ENCODE results near the gene ADARB1. TPM values are rescaled to one million over a fixed set of nuclear protein-coding genes. Genes with fewer than 3 reads are reported as not detected.
"Not testable (repeated sequence)": the region's sequence is repeated elsewhere in the genome, so short reads cannot be mapped to it uniquely, and the experiment has no call there.

The ADARB1 gene
- total RNA-seq = 10 to 100 TPM; 39.7 to 50.3 (median 44.5) TPM
- 30.7 TPM for total RNA-seq (2013)
- 38.5 to 107 (median 53.3) reads per million in 29 experiments for total RNA-seq

DNA sequence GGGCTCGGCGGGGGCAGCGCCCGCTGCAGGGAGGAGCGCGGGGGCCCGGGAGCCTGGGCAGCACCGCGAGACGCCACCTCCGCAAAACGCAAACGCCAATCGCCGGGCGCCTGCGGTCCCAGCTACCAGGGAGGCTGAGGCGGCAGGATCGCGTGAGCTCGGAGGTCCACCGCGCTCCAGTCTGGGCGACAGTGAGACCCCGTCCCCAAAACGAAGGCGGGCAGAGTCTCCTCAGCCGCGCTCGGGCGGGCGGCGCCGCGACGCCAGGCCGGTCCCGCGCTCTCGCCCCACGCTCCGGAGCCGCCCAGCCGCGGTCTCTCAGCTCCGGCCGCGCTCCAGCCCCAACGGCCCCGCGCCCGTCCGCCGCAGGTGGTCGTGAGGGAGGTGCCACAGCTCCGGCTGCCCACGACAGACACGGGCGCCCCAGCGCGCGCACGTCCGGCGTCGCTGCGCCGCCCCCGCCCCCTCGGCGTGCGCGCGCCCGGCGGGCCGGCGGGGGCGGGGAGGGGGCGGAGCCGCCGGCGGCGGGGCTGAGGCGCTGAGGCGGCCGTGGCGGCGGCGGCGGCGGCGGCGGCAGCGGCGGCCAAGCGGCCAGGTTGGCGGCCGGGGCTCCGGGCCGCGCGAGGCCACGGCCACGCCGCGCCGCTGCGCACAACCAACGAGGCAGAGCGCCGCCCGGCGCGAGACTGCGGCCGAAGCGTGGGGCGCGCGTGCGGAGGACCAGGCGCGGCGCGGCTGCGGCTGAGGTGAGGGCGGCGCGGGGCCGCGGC, at the start of gene ADARB1:
ADARB1 (plus strand) TSS at position 533 of the 770 bp plus-strand sequence. CDS start 97,077 bp downstream, outside the sequence.
- under 1% methylated on average over 132 of the region's 132 CpGs for WGBS (ENCODE audit: insufficient coverage)

DNA sequence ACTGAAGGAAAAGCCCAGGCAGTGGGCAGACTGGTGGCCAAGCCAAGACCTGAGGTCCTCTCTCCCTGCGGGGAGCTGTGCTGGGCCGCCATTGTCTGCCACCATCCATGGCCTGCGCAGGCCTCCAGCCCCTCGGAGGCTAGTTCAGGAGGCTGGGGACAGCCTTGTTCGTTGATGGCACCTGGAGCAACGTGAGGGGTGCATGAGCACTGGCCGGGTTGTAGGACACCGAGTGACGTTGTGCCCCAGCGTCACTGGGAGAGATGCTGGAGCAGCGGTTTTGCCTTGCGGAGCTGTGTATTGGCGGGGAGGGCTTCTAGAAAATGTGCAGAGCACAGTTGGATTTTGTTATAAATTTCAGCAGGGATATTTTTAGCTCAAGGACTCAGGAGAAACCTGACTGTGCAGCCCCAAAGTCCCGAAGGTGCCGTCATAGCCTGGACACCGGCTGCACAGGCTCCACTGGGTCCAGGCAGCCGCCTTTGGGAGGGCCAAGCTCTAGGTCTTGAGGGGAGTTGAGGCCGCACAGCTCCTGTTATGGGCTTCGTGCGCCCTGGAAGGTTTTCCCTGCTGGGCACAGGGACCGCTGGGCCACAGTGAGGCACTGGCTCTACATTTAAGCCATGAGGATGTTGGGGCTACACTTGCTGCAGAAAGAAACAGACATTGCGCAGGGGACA, 48.2 kb upstream of the ADARB1 start:
- H3K4me3 Mint-ChIP-seq = no peak overlapping the region
- H3K36me3 ChIP-seq (ENCODE audit: control insufficient read depth in 2 of 2, extremely low read depth in 1 of 2, insufficient read depth in 1 of 2, low read length in 1 of 2) = no peaks in the 10 kb centered on the region
- peaks cover 4 to 6% (median 4%) of the 10 kb centered on the region in 3 donors for H3K9me3 Mint-ChIP-seq
- no peaks in the 10 kb centered on the region for H3K36me3 Mint-ChIP-seq
- peaks cover 0 to 29% of the 10 kb centered on the region in 2 experiments for H3K27me3 ChIP-seq (replicated peaks in 1 of 2; ENCODE audit: control insufficient read depth in 2 of 2, extremely low read depth in 1 of 2, insufficient read depth in 2 of 2, low read length in 1 of 2)
- 93% methylated on average over 21 of the region's 22 CpGs for WGBS (ENCODE audit: insufficient coverage)
- CTCF ChIA-PET = no interaction called here
- H3K27me3 Mint-ChIP-seq = peaks cover 0 to 12% of the 10 kb centered on the region in 2 donors
- no peak for ATAC-seq (replicated peaks in 1 of 4)
- H3K4me1 Mint-ChIP-seq = no peaks in the 10 kb centered on the region
- H3K4me1 ChIP-seq (ENCODE audit: control insufficient read depth in 1 of 2, extremely low read depth in 1 of 2, insufficient read depth in 2 of 2, low read length in 2 of 2) = no peaks in the 10 kb centered on the region
- H3K27ac ChIP-seq (ENCODE audit: low read length) = no peak overlapping the region
- H3K9me3 ChIP-seq = no peaks in the 10 kb centered on the region
- no peak overlapping the region for H3K4me3 ChIP-seq (ENCODE audit: control insufficient read depth in 1 of 2, extremely low read depth in 1 of 2, low read length in 1 of 2)
- no peak overlapping the region for H3K27ac Mint-ChIP-seq
- POLR2A ChIA-PET = no interaction called here
- peak in 1 of 35 experiments; percentile 13 for DNase-seq

More for the DNA sequence above, at the start of gene ADARB1:
- Histone ChIP-seq H3K4me3 (ENCODE audit: control insufficient read depth in 1 of 2, extremely low read depth in 1 of 2, low read length in 1 of 2) (peak within 1 kb of the TSS; percentile 58 to 70), H3K27me3 (replicated peaks in 1 of 2; ENCODE audit: control insufficient read depth in 2 of 2, extremely low read depth in 1 of 2, insufficient read depth in 2 of 2, low read length in 1 of 2) (peaks cover 0 to under 1% of the 10 kb centered on the region in 2 experiments), H3K4me1 (ENCODE audit: control insufficient read depth in 1 of 2, extremely low read depth in 1 of 2, insufficient read depth in 2 of 2, low read length in 2 of 2) (peaks cover 30 to 39% of the 10 kb centered on the region in 2 experiments), H3K27ac (ENCODE audit: low read length) (no peak within 1 kb of the TSS), H3K36me3 (ENCODE audit: control insufficient read depth in 2 of 2, extremely low read depth in 1 of 2, insufficient read depth in 1 of 2, low read length in 1 of 2) (no peaks in the 10 kb centered on the region), H3K9me3 (no peaks in the 10 kb centered on the region)
- H3K9me3 Mint-ChIP-seq = no peaks in the 10 kb centered on the region
- peak within 1 kb of the TSS; percentile 92 to 98 for H3K27ac Mint-ChIP-seq
- peaks cover 41 to 46% (median 45%) of the 10 kb centered on the region in 3 donors for H3K4me1 Mint-ChIP-seq
- peak within 1 kb of the TSS; percentile 90 to 97 (median 94) for H3K4me3 Mint-ChIP-seq
- ChIA-PET CTCF (interaction anchor here in 1 of 2 donors (0.6 kb wide), 1 partner anchor 63 kb away, joined by 3 read pairs; no protein-coding TSS in a partner anchor), POLR2A (no interaction called here)
- peak; percentile 61 to 77 (median 64) for ATAC-seq (replicated peaks in 1 of 4)
- H3K36me3 Mint-ChIP-seq = no peaks in the 10 kb centered on the region
- no peaks in the 10 kb centered on the region for H3K27me3 Mint-ChIP-seq
- DNase-seq = peak in 32 of 35 experiments; percentile 17 to 87 (median 52)

DNA sequence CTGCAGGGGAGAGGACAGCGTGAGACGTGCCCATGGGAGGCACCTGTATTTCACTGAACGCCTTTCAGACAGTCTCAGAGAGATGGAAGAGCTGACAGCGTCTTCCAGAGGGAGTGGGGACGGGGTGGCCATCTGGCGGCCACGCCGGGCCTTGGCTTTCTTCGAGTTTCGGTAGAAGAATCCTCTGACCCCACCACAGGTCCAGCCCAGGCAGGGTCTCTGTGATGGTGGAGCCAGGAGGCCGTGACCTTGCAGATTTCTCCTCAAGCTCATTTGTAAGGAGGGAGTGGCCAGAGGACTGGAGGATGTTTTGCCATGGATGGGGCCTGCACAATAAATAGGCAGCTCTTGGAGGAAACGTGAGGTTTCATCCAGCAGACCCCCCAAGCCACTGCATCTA, 47.6 kb upstream of the ADARB1 start:
- H3K4me3 ChIP-seq (ENCODE audit: control insufficient read depth in 1 of 2, extremely low read depth in 1 of 2, low read length in 1 of 2) = no peak overlapping the region
- no peaks in the 10 kb centered on the region for H3K36me3 ChIP-seq (ENCODE audit: control insufficient read depth in 2 of 2, extremely low read depth in 1 of 2, insufficient read depth in 1 of 2, low read length in 1 of 2)
- ChIA-PET CTCF (no interaction called here), POLR2A (no interaction called here)
- no peaks in the 10 kb centered on the region for H3K4me1 Mint-ChIP-seq
- H3K27ac Mint-ChIP-seq = no peak overlapping the region
- H3K4me1 ChIP-seq (ENCODE audit: control insufficient read depth in 1 of 2, extremely low read depth in 1 of 2, insufficient read depth in 2 of 2, low read length in 2 of 2) = no peaks in the 10 kb centered on the region
- peaks cover 0 to 29% of the 10 kb centered on the region in 2 experiments for H3K27me3 ChIP-seq (replicated peaks in 1 of 2; ENCODE audit: control insufficient read depth in 2 of 2, extremely low read depth in 1 of 2, insufficient read depth in 2 of 2, low read length in 1 of 2)
- H3K9me3 Mint-ChIP-seq = peaks cover 4 to 6% (median 4%) of the 10 kb centered on the region in 3 donors
- ATAC-seq (replicated peaks in 1 of 4) (no peak), DNase-seq (peak in 1 of 35 experiments; percentile 4)
- H3K27ac ChIP-seq (ENCODE audit: low read length) = no peak overlapping the region
- H3K36me3 Mint-ChIP-seq = no peaks in the 10 kb centered on the region
- H3K4me3 Mint-ChIP-seq = no peak overlapping the region
- 84% methylated on average over 3 of the region's 12 CpGs for WGBS (ENCODE audit: insufficient coverage)
- no peaks in the 10 kb centered on the region for H3K9me3 ChIP-seq
- peaks cover 0 to 11% of the 10 kb centered on the region in 2 donors for H3K27me3 Mint-ChIP-seq

GRCh38 chr21:45027241-45028196, 46.9 kb upstream of the ADARB1 start:
- Histone ChIP-seq H3K36me3 (ENCODE audit: control insufficient read depth in 2 of 2, extremely low read depth in 1 of 2, insufficient read depth in 1 of 2, low read length in 1 of 2) (no peaks in the 10 kb centered on the region), H3K27ac (ENCODE audit: low read length) (no peak overlapping the region), H3K9me3 (no peaks in the 10 kb centered on the region), H3K4me1 (ENCODE audit: control insufficient read depth in 1 of 2, extremely low read depth in 1 of 2, insufficient read depth in 2 of 2, low read length in 2 of 2) (no peaks in the 10 kb centered on the region), H3K27me3 (replicated peaks in 1 of 2; ENCODE audit: control insufficient read depth in 2 of 2, extremely low read depth in 1 of 2, insufficient read depth in 2 of 2, low read length in 1 of 2) (peaks cover 0 to 27% of the 10 kb centered on the region in 2 experiments), H3K4me3 (ENCODE audit: control insufficient read depth in 1 of 2, extremely low read depth in 1 of 2, low read length in 1 of 2) (no peak overlapping the region)
- H3K27me3 Mint-ChIP-seq = peaks cover 0 to 14% of the 10 kb centered on the region in 2 donors
- WGBS (ENCODE audit: insufficient coverage) = 79% methylated on average over 14 of the region's 21 CpGs
- CTCF ChIA-PET = no interaction called here
- ATAC-seq (replicated peaks in 1 of 4) (no peak), DNase-seq (peak in 1 of 35 experiments; percentile 20)
- peaks cover 4 to 6% (median 4%) of the 10 kb centered on the region in 3 donors for H3K9me3 Mint-ChIP-seq
- H3K4me1 Mint-ChIP-seq = no peaks in the 10 kb centered on the region
- POLR2A ChIA-PET = no interaction called here
- no peaks in the 10 kb centered on the region for H3K36me3 Mint-ChIP-seq
- H3K4me3 Mint-ChIP-seq = no peak overlapping the region
- H3K27ac Mint-ChIP-seq = no peak overlapping the region

GRCh38 chr21:45028645-45029044, 45.7 kb upstream of the ADARB1 start:
- ATAC-seq (replicated peaks in 1 of 4); H3K27ac Mint-ChIP-seq; CTCF ChIA-PET; H3K4me1 ChIP-seq (ENCODE audit: control insufficient read depth in 1 of 2, extremely low read depth in 1 of 2, insufficient read depth in 2 of 2, low read length in 2 of 2); H3K36me3 ChIP-seq (ENCODE audit: control insufficient read depth in 2 of 2, extremely low read depth in 1 of 2, insufficient read depth in 1 of 2, low read length in 1 of 2); H3K9me3 Mint-ChIP-seq; H3K36me3 Mint-ChIP-seq; H3K27ac ChIP-seq (ENCODE audit: low read length); H3K4me1 Mint-ChIP-seq; H3K9me3 ChIP-seq; POLR2A ChIA-PET; H3K4me3 ChIP-seq (ENCODE audit: control insufficient read depth in 1 of 2, extremely low read depth in 1 of 2, low read length in 1 of 2); H3K4me3 Mint-ChIP-seq: not testable (repeated sequence)
- peak in 1 of 35 experiments; percentile 13 for DNase-seq
- H3K27me3 Mint-ChIP-seq = peaks cover 1 to 16% of the 10 kb centered on the region in 2 donors
- 87% methylated on average over 9 of the region's 12 CpGs for WGBS (ENCODE audit: insufficient coverage)
- H3K27me3 ChIP-seq (replicated peaks in 1 of 2; ENCODE audit: control insufficient read depth in 2 of 2, extremely low read depth in 1 of 2, insufficient read depth in 2 of 2, low read length in 1 of 2) = peaks cover 0 to 26% of the 10 kb centered on the region in 2 experiments

Measured in T-cell (primary cell).